H9 (cell line): Measurements from ENCODE around the gene LRRC71. TPM values are rescaled to one million over a fixed set of nuclear protein-coding genes. Genes with fewer than 3 reads are reported as not detected.

ENCODE experiments used
- DNase-seq: peaks from one replicate; pipeline ENCODE4 v3.0.0-alpha.2; 2017
- H2AFZ ChIP-seq: one replicate; pipeline ENCODE4 v1.6.1; 2013; ENCODE audit warnings: mild to moderate bottlenecking, low read length, control low read depth, moderate library complexity
- H2AK5ac ChIP-seq: 2 replicates; pipeline ENCODE4 v1.6.1; 2013; ENCODE audit warnings: low read length, control low read depth, mixed read lengths; ENCODE audit not compliant: insufficient read length
- H2BK120ac ChIP-seq: one replicate; pipeline ENCODE4 v1.6.1; 2013; ENCODE audit warnings: low read depth, mild to moderate bottlenecking, low read length, control low read depth, inconsistent platforms; ENCODE audit not compliant: poor library complexity, severe bottlenecking
- H2BK12ac ChIP-seq: 2 replicates; pipeline ENCODE4 v1.6.1; 2013; ENCODE audit warnings: low read length, control low read depth, mixed read lengths, low read depth; ENCODE audit not compliant: insufficient read length
- H2BK15ac ChIP-seq: 2 replicates; pipeline ENCODE4 v1.6.1; 2013; ENCODE audit warnings: low read depth, low read length, control low read depth
- H2BK20ac ChIP-seq: one replicate; pipeline ENCODE4 v1.6.1; 2013; ENCODE audit warnings: low read depth, mild to moderate bottlenecking, low read length, control low read depth, inconsistent platforms; ENCODE audit not compliant: poor library complexity, severe bottlenecking
- H2BK5ac ChIP-seq: 2 replicates; pipeline ENCODE4 v1.6.1; 2013; ENCODE audit warnings: low read length, control low read depth, mixed read lengths; ENCODE audit not compliant: insufficient read length
- H3K14ac ChIP-seq: 2 replicates; pipeline ENCODE4 v1.6.1; 2013; ENCODE audit warnings: low read length, control low read depth; ENCODE audit not compliant: insufficient read depth
- H3K18ac ChIP-seq: 2 replicates; pipeline ENCODE4 v1.6.1; 2013; ENCODE audit warnings: low read depth, mild to moderate bottlenecking, mixed read lengths, low read length, control low read depth; ENCODE audit not compliant: insufficient read length
- H3K23ac ChIP-seq: 2 replicates; pipeline ENCODE4 v1.6.1; 2013; ENCODE audit warnings: low read length, control low read depth, mixed read lengths, low read depth; ENCODE audit not compliant: insufficient read length
- H3K23me2 ChIP-seq: 2 replicates; pipeline ENCODE4 v1.6.1; 2013; ENCODE audit warnings: low read depth, mild to moderate bottlenecking, mixed read lengths, low read length, control low read depth; ENCODE audit not compliant: insufficient read length, poor library complexity, severe bottlenecking
- H3K27ac ChIP-seq: 2 replicates; pipeline ENCODE4 v1.5.1; 2013; ENCODE audit warnings: low read length, control low read depth, mixed read lengths, low read depth; ENCODE audit not compliant: insufficient read length
- H3K27me3 ChIP-seq: 2 replicates; pipeline ENCODE4 v1.6.1; 2013; ENCODE audit warnings: low read length, control low read depth, inconsistent platforms; ENCODE audit not compliant: insufficient read depth
- H3K4ac ChIP-seq: 2 replicates; pipeline ENCODE4 v1.6.1; 2013; ENCODE audit warnings: low read depth, mild to moderate bottlenecking, control low read depth, inconsistent platforms, low read length, moderate library complexity
- H3K4me1 ChIP-seq: 2 replicates; pipeline ENCODE4 v1.6.1; 2013; ENCODE audit warnings: low read length, control low read depth, inconsistent platforms; ENCODE audit not compliant: insufficient read depth
- H3K4me2 ChIP-seq: 2 replicates; pipeline ENCODE4 v1.6.1; 2013; ENCODE audit warnings: low read length, control low read depth, mixed read lengths; ENCODE audit not compliant: insufficient read length, insufficient read depth
- H3K56ac ChIP-seq: 2 replicates; pipeline ENCODE4 v1.6.1; 2013; ENCODE audit warnings: low read depth, mild to moderate bottlenecking, mixed read lengths, low read length, control low read depth; ENCODE audit not compliant: insufficient read length
- H3K79me1 ChIP-seq: 2 replicates; pipeline ENCODE4 v1.6.1; 2013; ENCODE audit warnings: low read depth, mild to moderate bottlenecking, moderate library complexity, low read length, control low read depth, inconsistent platforms; ENCODE audit not compliant: insufficient read depth, poor library complexity, severe bottlenecking
- H3K79me2 ChIP-seq: 2 replicates; pipeline ENCODE4 v1.6.1; 2013; ENCODE audit warnings: low read length, control low read depth, inconsistent platforms; ENCODE audit not compliant: insufficient read depth
- H3K9ac ChIP-seq: 2 replicates; pipeline ENCODE4 v1.6.1; 2013; ENCODE audit warnings: low read length, control low read depth, mixed read lengths; ENCODE audit not compliant: insufficient read length; ENCODE audit errors: extremely low read depth
- H3K9me3 ChIP-seq: one replicate; pipeline ENCODE4 v1.6.1; 2013; ENCODE audit warnings: low read depth, low read length, inconsistent platforms; ENCODE audit not compliant: control insufficient read depth
- H3T11ph ChIP-seq: one replicate; pipeline ENCODE4 v1.6.1; 2013; ENCODE audit warnings: mild to moderate bottlenecking, low read length, control low read depth, inconsistent platforms
- H4K20me1 ChIP-seq: one replicate; pipeline ENCODE4 v1.6.1; 2013; ENCODE audit not compliant: control insufficient read depth, insufficient read length, insufficient read depth
- H4K5ac ChIP-seq: 2 replicates; pipeline ENCODE4 v1.6.1; 2013; ENCODE audit warnings: low read depth, mild to moderate bottlenecking, mixed read lengths, low read length, control low read depth; ENCODE audit not compliant: insufficient read length
- H4K8ac ChIP-seq: replicated peaks from 2 replicates; pipeline ENCODE4 v1.6.1; 2013; ENCODE audit warnings: low read length, control low read depth, mixed read lengths, low read depth; ENCODE audit not compliant: insufficient read length
- H4K91ac ChIP-seq: 2 replicates; pipeline ENCODE4 v1.6.1; 2013; ENCODE audit warnings: low read depth, mild to moderate bottlenecking, moderate library complexity, mixed read lengths, low read length, control low read depth; ENCODE audit not compliant: insufficient read length
- H3K27ac Mint-ChIP-seq, 3 experiments: 2 replicates in 2 of 3; 3 replicates in 1 of 3; pipeline ENCODE4 v1.8.0; 2020 to 2021; ENCODE audit warnings: mixed read lengths in 3 of 3, mild to moderate bottlenecking in 1 of 3, moderate library complexity in 1 of 3
- H3K27me3 Mint-ChIP-seq: 2 replicates; pipeline ENCODE4 v1.8.0; 2021; ENCODE audit warnings: low read depth, mild to moderate bottlenecking, moderate library complexity, mixed read lengths
- H3K36me3 Mint-ChIP-seq, 3 experiments: 2 replicates in 2 of 3; 3 replicates in 1 of 3; pipeline ENCODE4 v1.8.0; 2020 to 2021; ENCODE audit warnings: low read depth in 3 of 3, mixed read lengths in 3 of 3; ENCODE audit not compliant: insufficient read depth in 1 of 3
- H3K4me1 Mint-ChIP-seq, 2 experiments: 2 replicates each; pipeline ENCODE4 v1.8.0; 2020; ENCODE audit warnings: mixed read lengths in 2 of 2
- H3K4me3 Mint-ChIP-seq, 2 experiments: 2 replicates in 1 of 2; 3 replicates in 1 of 2; pipeline ENCODE4 v1.8.0; 2020 to 2021; ENCODE audit warnings: mild to moderate bottlenecking in 2 of 2, mixed read lengths in 2 of 2, moderate library complexity in 1 of 2
- H3K9me3 Mint-ChIP-seq, 2 experiments: 2 replicates in 1 of 2; 3 replicates in 1 of 2; pipeline ENCODE4 v1.8.0; 2020; ENCODE audit warnings: mild to moderate bottlenecking in 2 of 2, mixed read lengths in 2 of 2, moderate library complexity in 1 of 2
- WGBS: extraction: QIAGEN DNeasy Blood & Tissue Kit; methylation state at CpG from one replicate; pipeline ENCODE4 v1.1.7; 2013; ENCODE audit warnings: missing lambda C conversion rate, low lambda C conversion rate, mixed read lengths; ENCODE audit not compliant: insufficient read length; ENCODE audit errors: extremely low coverage; 5-methylcytosine and 5-hydroxymethylcytosine counted together
- total RNA-seq: library from RNA; stranded (reverse); gene quantifications from 2 replicates; pipeline ENCODE4 v1.2.1, GENCODE V29; 2021
- TF ChIP-seq, protein P1 (sequence below): fragments of 200-600 bp; sonication (generic); conservative IDR thresholded peaks from 3 replicates; pipeline ENCODE4 v1.8.0; 2021; ENCODE audit warnings: antibody characterized with exemption, mild to moderate bottlenecking

LRRC71 gene
- total RNA-seq, 1 experiment from 2014 or later: not detected

DNA sequence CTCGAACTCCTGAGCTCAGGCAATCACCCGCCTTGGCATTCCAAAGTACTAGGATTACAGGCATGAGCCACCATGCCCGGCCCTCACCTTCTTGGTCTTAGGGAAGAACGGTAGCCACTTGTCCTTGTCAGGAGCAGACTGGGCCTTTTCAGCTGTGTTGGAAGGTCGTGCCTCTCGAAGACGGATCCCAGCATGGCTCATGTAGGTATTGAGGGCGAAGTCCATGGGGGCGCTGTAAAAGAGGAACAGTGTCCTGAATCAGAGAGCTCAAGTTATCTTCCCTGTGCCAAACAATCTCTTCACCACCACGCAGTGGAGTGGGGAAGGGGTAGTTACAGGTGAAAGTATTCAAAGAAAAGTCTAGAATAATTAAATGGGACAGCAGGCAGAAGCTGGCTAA, 35.9 kb downstream of the LRRC71 start:
- no CpG with 5 or more reads among the region's 10 CpGs for WGBS
- H3K23ac ChIP-seq: no peak overlapping the region

More for the DNA sequence above, 35.9 kb downstream of the LRRC71 start:
- no peak overlapping the region for H2BK120ac ChIP-seq
- peaks cover 0 to 3% of the 10 kb centered on the region in 2 experiments; a peak in 1 of 4 replicates for H3K4me1 Mint-ChIP-seq
- no peak overlapping the region for H3K18ac ChIP-seq
- no peaks in the 10 kb centered on the region for H3K4me1 ChIP-seq
- H2BK12ac ChIP-seq: no peak overlapping the region
- H3K56ac ChIP-seq: no peak overlapping the region
- TF ChIP-seq, protein P1, sequence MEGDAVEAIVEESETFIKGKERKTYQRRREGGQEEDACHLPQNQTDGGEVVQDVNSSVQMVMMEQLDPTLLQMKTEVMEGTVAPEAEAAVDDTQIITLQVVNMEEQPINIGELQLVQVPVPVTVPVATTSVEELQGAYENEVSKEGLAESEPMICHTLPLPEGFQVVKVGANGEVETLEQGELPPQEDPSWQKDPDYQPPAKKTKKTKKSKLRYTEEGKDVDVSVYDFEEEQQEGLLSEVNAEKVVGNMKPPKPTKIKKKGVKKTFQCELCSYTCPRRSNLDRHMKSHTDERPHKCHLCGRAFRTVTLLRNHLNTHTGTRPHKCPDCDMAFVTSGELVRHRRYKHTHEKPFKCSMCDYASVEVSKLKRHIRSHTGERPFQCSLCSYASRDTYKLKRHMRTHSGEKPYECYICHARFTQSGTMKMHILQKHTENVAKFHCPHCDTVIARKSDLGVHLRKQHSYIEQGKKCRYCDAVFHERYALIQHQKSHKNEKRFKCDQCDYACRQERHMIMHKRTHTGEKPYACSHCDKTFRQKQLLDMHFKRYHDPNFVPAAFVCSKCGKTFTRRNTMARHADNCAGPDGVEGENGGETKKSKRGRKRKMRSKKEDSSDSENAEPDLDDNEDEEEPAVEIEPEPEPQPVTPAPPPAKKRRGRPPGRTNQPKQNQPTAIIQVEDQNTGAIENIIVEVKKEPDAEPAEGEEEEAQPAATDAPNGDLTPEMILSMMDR: no peak
- no peak overlapping the region for H2BK15ac ChIP-seq
- no peak overlapping the region; a peak in 1 of 7 replicates for H3K27ac Mint-ChIP-seq
- H3K4me3 Mint-ChIP-seq: no peak overlapping the region
- no peaks in the 10 kb centered on the region for H3K79me2 ChIP-seq
- H3K9me3 Mint-ChIP-seq: no peaks in the 10 kb centered on the region
- no peaks in the 10 kb centered on the region for H3K27me3 ChIP-seq
- H2BK20ac ChIP-seq: no peak overlapping the region
- no peaks in the 10 kb centered on the region for H3K23me2 ChIP-seq
- peaks cover 29 to 86% (median 79%) of the 10 kb centered on the region in 3 experiments; a peak in 6 of 7 replicates for H3K36me3 Mint-ChIP-seq
- no peak for DNase-seq
- no peak overlapping the region for H3K14ac ChIP-seq
- H3T11ph ChIP-seq: no peak overlapping the region
- H4K8ac ChIP-seq: no peak overlapping the region
- no peaks in the 10 kb centered on the region for H3K79me1 ChIP-seq
- no peaks in the 10 kb centered on the region for H4K20me1 ChIP-seq
- H3K9ac ChIP-seq: no peak overlapping the region
- H3K4ac ChIP-seq: no peak overlapping the region
- H2BK5ac ChIP-seq: no peak overlapping the region
- no peaks in the 10 kb centered on the region for H3K9me3 ChIP-seq
- H3K4me2 ChIP-seq: no peak overlapping the region
- no peak overlapping the region for H2AK5ac ChIP-seq
- H4K5ac ChIP-seq: no peak overlapping the region
- H3K27ac ChIP-seq: no peak overlapping the region
- H3K27me3 Mint-ChIP-seq: no peaks in the 10 kb centered on the region
- H4K91ac ChIP-seq: no peak overlapping the region
- H2AFZ ChIP-seq: no peak overlapping the region
